KOPT-K1 (cell line): ENCODE results near the gene GOLIM4.

Experiments
- H3K27ac ChIP-seq: fragments of 200-600 bp; sonication (generic); 2 replicates; pipeline ENCODE4 v1.5.1; 2016; ENCODE audit warnings: antibody characterized with exemption, mild to moderate bottlenecking, low read depth, low read length; ENCODE audit not compliant: poor library complexity, severe bottlenecking
- H3K36me3 ChIP-seq: fragments of 200-600 bp; sonication (generic); 2 replicates; pipeline ENCODE4 v1.5.1; 2017; ENCODE audit warnings: antibody characterized with exemption, mild to moderate bottlenecking, low read length, moderate library complexity; ENCODE audit not compliant: insufficient read depth
- H3K9me3 ChIP-seq: fragments of 200-600 bp; sonication (generic); 2 replicates; pipeline ENCODE4 v1.5.1; 2017; ENCODE audit warnings: antibody characterized with exemption, low read length, mild to moderate bottlenecking; ENCODE audit not compliant: insufficient read depth, poor library complexity, severe bottlenecking

GOLIM4 gene

GRCh38 chr3:167976516-167977361, 119.0 kb downstream of the GOLIM4 start:
- H3K36me3 ChIP-seq = no peaks in the 10 kb centered on the region
- no peak overlapping the region for H3K27ac ChIP-seq
- no peaks in the 10 kb centered on the region for H3K9me3 ChIP-seq

GRCh38 chr3:167973901-167974300, 121.8 kb downstream of the GOLIM4 start:
- Histone ChIP-seq H3K9me3 (no peaks in the 10 kb centered on the region), H3K27ac (no peak overlapping the region), H3K36me3 (no peaks in the 10 kb centered on the region)

- Histone ChIP-seq H3K27ac (no peak overlapping the region), H3K36me3 (no peaks in the 10 kb centered on the region), H3K9me3 (no peaks in the 10 kb centered on the region)
These were observed 122.7 kb downstream of the GOLIM4 start for GRCh38 chr3:167973046-167973445.

GRCh38 chr3:167972502-167972901, 123.2 kb downstream of the GOLIM4 start:
- Histone ChIP-seq H3K27ac (no peak overlapping the region), H3K9me3 (no peaks in the 10 kb centered on the region), H3K36me3 (no peaks in the 10 kb centered on the region)

GRCh38 chr3:167969548-167969947, 126.2 kb downstream of the GOLIM4 start:
- H3K9me3 ChIP-seq = no peaks in the 10 kb centered on the region
- no peak overlapping the region for H3K27ac ChIP-seq
- no peaks in the 10 kb centered on the region for H3K36me3 ChIP-seq

GRCh38 chr3:167967257-167968036, 128.3 kb downstream of the GOLIM4 start:
- Histone ChIP-seq H3K36me3 (no peaks in the 10 kb centered on the region), H3K9me3 (no peaks in the 10 kb centered on the region), H3K27ac (no peak overlapping the region)
